NB4 (cell line): ENCODE results near the gene TBC1D10B.
"Not testable (repeated sequence)": the region's sequence is repeated elsewhere in the genome, so short reads cannot be mapped to it uniquely, and the experiment has no call there.

ENCODE experiments used
- DNase-seq: peaks from one replicate; pipeline ENCODE4 v3.0.0; 2010; ENCODE audit warnings: low read depth
- H3K4me3 ChIP-seq: one replicate; pipeline ENCODE4 v1.5.1; 2011; ENCODE audit warnings: mild to moderate bottlenecking, low read depth, low read length, moderate library complexity
- MAX ChIP-seq: IDR thresholded peaks from 2 replicates; pipeline ENCODE4 v1.6.1; 2011; ENCODE audit warnings: low read depth, low read length
- MYC ChIP-seq: IDR thresholded peaks from 2 replicates; pipeline ENCODE4 v1.6.1; 2011; ENCODE audit warnings: low read depth, low read length
- POLR2A ChIP-seq: IDR thresholded peaks from 2 replicates; pipeline ENCODE4 v1.6.1; 2011; ENCODE audit warnings: mild to moderate bottlenecking; ENCODE audit not compliant: insufficient read length; ENCODE audit errors: extremely low read depth
- TF ChIP-seq, protein P1 (sequence below): IDR thresholded peaks from one replicate; pipeline ENCODE4 v1.5.1; 2012; ENCODE audit warnings: low read depth, low read length

The TBC1D10B gene

DNA sequence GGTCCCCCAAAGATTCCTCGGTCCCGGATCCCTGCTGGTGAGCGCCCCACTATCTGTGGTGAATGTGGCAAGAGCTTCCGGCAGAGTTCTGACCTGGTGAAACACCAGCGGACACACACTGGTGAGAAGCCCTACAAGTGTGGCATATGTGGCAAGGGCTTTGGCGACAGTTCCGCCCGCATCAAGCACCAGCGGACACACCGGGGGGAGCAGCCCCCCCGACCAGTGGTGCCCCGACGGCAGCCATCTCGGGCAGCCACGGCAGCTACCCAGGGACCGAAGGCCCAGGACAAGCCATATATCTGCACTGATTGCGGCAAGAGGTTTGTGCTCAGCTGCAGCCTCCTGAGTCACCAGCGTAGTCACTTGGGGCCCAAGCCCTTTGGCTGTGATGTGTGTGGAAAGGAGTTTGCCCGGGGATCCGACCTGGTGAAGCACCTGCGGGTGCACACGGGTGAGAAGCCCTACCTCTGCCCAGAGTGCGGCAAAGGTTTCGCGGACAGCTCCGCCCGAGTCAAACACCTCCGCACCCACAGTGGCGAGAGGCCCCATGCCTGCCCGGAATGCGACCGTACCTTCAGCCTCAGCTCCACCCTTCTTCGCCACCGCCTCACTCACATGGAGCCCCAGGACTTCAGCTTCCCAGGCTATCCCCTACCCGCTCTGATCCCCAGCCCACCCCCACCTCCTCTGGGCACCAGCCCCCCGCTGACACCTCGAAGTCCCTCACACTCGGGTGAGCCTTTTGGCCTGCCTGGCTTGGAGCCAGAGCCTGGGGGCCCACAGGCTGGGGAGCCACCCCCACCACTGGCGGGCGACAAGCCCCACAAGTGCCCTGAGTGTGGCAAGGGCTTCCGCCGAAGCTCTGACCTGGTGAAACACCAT lies 27.7 kb upstream of the TBC1D10B start:
- no peak overlapping the region for H3K4me3 ChIP-seq
- TF ChIP-seq MYC (no peak), POLR2A (no peak), MAX (no peak)
- TF ChIP-seq, protein P1, sequence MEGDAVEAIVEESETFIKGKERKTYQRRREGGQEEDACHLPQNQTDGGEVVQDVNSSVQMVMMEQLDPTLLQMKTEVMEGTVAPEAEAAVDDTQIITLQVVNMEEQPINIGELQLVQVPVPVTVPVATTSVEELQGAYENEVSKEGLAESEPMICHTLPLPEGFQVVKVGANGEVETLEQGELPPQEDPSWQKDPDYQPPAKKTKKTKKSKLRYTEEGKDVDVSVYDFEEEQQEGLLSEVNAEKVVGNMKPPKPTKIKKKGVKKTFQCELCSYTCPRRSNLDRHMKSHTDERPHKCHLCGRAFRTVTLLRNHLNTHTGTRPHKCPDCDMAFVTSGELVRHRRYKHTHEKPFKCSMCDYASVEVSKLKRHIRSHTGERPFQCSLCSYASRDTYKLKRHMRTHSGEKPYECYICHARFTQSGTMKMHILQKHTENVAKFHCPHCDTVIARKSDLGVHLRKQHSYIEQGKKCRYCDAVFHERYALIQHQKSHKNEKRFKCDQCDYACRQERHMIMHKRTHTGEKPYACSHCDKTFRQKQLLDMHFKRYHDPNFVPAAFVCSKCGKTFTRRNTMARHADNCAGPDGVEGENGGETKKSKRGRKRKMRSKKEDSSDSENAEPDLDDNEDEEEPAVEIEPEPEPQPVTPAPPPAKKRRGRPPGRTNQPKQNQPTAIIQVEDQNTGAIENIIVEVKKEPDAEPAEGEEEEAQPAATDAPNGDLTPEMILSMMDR: no peak
- no peak for DNase-seq

DNA sequence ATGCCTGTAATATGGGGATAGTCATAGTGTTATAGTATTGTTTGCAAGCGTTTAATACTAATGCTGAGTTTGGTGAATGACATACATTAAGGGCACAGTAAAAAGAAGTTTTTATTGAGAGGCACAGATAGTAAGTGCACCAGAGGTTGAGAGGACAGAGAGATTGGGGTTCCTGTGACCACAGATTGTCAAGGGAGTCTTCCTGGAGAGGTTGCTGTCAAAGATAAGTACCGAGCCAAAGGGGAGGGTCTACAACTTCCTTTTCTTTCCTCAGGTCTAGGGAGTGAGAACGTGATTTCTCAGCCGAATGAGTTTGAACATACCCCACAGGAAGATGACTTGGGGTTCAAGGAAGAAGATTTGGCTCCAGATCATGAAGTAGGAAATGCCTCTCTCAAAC lies 26.8 kb upstream of the TBC1D10B start:
- DNase-seq: no peak
- H3K4me3 ChIP-seq: no peak overlapping the region
- no peak for TF ChIP-seq POLR2A
- TF ChIP-seq MYC: no peak
- TF ChIP-seq MAX: no peak
- TF ChIP-seq, protein P1: no peak

DNA sequence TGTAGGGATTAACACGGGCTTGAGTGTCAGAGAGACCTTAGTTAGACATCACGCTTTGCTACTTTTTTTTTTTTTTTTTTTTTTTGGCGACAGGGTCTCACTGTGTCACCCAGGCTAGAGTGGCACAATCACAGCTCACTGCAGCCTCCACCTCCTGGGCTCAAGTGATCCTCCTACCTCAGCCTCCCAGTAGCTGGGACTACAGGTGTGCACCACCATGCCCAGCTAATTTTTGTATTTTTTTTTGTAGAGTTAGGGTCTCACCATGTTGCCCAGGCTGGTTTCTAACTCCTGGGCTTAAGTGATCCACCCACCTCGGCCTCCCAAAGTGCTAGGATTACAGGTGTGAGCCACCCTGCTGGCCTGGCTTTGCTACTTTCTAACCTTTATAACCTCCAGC lies 26.3 kb upstream of the TBC1D10B start:
- H3K4me3 ChIP-seq: peak overlapping the region; percentile 75

GRCh38 chr16:30395992-30396585 lies 25.8 kb upstream of the TBC1D10B start:
- TF ChIP-seq MAX: no peak
- TF ChIP-seq MYC: no peak
- TF ChIP-seq, protein P1: no peak
- no peak for TF ChIP-seq POLR2A
- H3K4me3 ChIP-seq: peak overlapping the region; percentile 75
- DNase-seq: peak; percentile 72

More for the DNA sequence above, 26.3 kb upstream of the TBC1D10B start:
- not testable (repeated sequence) for DNase-seq

DNA sequence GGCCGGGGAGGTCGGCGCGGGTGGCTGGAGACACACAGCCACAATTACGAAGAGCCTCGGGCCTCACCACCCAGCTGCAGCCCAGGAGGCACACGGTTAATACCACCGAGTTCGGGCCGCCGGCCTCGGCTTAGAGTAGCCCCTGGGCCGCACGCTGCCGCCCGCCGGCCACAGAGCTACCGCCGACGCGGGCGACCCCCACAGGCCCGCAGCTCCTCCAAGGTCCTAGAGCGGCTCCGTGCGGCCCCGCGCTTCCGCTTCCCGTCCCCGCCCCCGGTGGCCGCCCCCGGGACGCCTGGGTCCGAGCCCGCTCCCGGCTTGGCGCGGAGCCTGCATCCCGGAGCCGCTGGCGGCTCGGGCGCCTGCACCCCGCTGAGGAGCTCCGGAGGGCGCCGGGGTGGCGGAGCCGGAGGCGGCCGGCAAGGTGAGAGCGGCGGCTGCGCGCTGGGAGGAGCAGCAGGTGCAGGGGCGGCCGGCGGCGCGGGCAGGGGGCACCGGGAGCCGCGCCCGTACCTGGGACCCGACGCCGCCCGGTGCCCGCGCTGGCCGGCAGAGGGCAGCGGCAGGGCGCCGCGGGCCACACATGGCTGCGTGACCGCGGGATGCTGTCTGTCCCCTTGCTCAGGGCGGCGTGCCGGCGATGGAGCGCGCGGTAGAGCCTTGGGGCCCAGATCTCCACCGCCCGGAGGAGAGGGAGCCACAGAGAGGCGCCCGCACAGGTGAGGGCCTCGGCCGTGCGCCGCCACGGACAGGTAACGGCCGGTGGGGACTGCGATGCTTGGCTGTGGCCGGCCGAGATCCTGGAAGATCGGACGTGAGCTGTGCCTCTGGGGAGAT lies 25.1 kb upstream of the TBC1D10B start, which contains the start of gene ZNF48:
ZNF48 (plus strand) TSS at position 266 of the 837 bp plus-strand sequence; CDS start at position 641, 375 bp downstream.
- TF ChIP-seq, protein P1: peak; percentile 15
- TF ChIP-seq MYC (peak; percentile 69; the same call in 1 of the 2 replicates), MAX (peak; percentile 78), POLR2A (peak; percentile 57)
- peak; percentile 92 for DNase-seq
- H3K4me3 ChIP-seq: peak within 1 kb of the TSS; percentile 75
